Cardiac muscle cell (in vitro differentiated cells and primary cell): ENCODE data around the gene CRYZL1. TPM values are rescaled to one million over a fixed set of nuclear protein-coding genes. Genes with fewer than 3 reads are reported as not detected.

Experiments
- DNase-seq, 2 donors: peaks; one replicate each; pipeline versions ENCODE4 v3.0.0 to v3.0.0-alpha.2; 2010 to 2017; ENCODE audit warnings: low read depth in 1 of 2, low spot score in 1 of 2
- H3K27ac ChIP-seq: fragments of 200-600 bp; sonication (generic); 2 replicates; pipeline ENCODE4 v1.5.1; 2016
- H3K27me3 ChIP-seq: fragments of 200-600 bp; sonication (generic); 2 replicates; pipeline ENCODE4 v1.6.0; 2016; ENCODE audit warnings: control low read depth
- H3K36me3 ChIP-seq: fragments of 200-600 bp; sonication (generic); 2 replicates; pipeline ENCODE4 v1.5.1; 2016; ENCODE audit warnings: control low read depth
- H3K4me1 ChIP-seq: fragments of 200-600 bp; sonication (generic); 2 replicates; pipeline ENCODE4 v1.8.1; 2017; ENCODE audit warnings: low read depth, mild to moderate bottlenecking, mixed run types
- H3K4me3 ChIP-seq: fragments of 200-600 bp; sonication (generic); 2 replicates; pipeline ENCODE4 v1.5.1; 2016; ENCODE audit warnings: mild to moderate bottlenecking
- H3K9me3 ChIP-seq: fragments of 200-600 bp; sonication (generic); 2 replicates; pipeline ENCODE4 v1.5.1; 2017; ENCODE audit warnings: low read depth, mild to moderate bottlenecking, control low read depth
- CTCF ChIP-seq: IDR thresholded peaks from 2 replicates; pipeline ENCODE4 v1.5.1; 2012; ENCODE audit warnings: low read depth, mild to moderate bottlenecking, low read length
- polyA plus RNA-seq: library from polyadenylated mRNA; unstranded; fragments of >200 nt; fragmentation: Nextera tagmentation; extraction: Ambion mirVana; gene quantifications from 2 replicates; pipeline ENCODE4 v1.2.1, GENCODE V29; 2016
- total RNA-seq: library from RNA; depleted of rRNA; stranded (reverse); fragments of >200 nt; gene quantifications from 2 replicates; pipeline ENCODE4 v1.2.3, GENCODE V29; 2016

The CRYZL1 gene
- total and polyA plus RNA-seq, 2 experiments from 2014 or later, result 58.1 to 58.3 TPM

DNA sequence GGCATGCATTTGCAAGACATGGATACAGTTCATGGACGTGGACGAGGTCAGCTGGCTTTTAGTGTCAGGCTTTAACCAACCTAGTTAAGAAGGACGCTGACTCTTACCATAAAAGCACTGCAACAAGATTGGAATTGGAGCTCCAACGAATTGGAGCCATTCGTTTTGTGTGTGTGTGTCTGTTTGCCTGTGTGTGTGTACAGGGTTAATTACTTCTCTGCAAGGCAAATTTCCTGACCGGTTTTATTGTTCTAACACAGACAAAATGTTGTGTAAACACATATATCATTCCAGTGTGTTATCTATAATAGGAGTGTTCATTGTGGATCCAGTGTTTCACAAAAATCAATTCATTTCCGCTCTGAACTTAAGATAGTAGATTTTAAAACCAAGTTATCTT, 8.7 kb upstream of the CRYZL1 start:
- peak overlapping the region; percentile 11 for H3K27ac ChIP-seq
- H3K9me3 ChIP-seq, result no peaks in the 10 kb centered on the region
- no peak for TF ChIP-seq CTCF
- DNase-seq, result no peak
- H3K4me1 ChIP-seq, result peaks cover 32% of the 10 kb centered on the region
- H3K4me3 ChIP-seq, result no peak overlapping the region
- no peaks in the 10 kb centered on the region for H3K36me3 ChIP-seq
- H3K27me3 ChIP-seq, result no peaks in the 10 kb centered on the region

- TF ChIP-seq CTCF, result no peak
- Histone ChIP-seq H3K27ac (no peak overlapping the region), H3K27me3 (no peaks in the 10 kb centered on the region), H3K36me3 (no peaks in the 10 kb centered on the region), H3K4me1 (peaks cover 35% of the 10 kb centered on the region), H3K9me3 (no peaks in the 10 kb centered on the region), H3K4me3 (no peak overlapping the region)
- DNase-seq, result no peak
Observed at GRCh38 chr21:33648555-33648954, 7.0 kb upstream of the CRYZL1 start.

DNA sequence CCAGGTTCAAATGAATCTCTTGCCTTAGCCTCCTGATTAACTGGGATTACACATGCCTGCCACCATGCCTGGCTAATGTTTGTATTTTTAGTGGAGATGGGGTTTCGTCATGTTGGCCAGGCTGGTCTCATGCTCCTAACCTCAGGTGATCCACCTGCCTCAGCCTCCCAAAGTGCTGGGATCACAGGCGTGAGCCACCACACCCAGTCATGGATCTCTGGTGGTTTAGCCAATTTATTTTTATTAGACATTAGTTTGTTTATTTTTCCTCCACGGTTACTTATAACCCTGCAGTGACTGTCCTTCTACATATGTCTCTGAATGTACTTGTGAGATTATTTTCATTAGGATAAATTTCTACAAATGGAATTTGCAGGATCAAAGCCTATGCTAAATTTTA, 6.0 kb upstream of the CRYZL1 start:
- no peaks in the 10 kb centered on the region for H3K27me3 ChIP-seq
- no peak overlapping the region for H3K4me3 ChIP-seq
- no peak for TF ChIP-seq CTCF
- no peaks in the 10 kb centered on the region for H3K36me3 ChIP-seq
- H3K27ac ChIP-seq, result no peak overlapping the region
- H3K4me1 ChIP-seq, result peaks cover 33% of the 10 kb centered on the region
- no peak for DNase-seq
- H3K9me3 ChIP-seq, result no peaks in the 10 kb centered on the region

GRCh38 chr21:33645730-33646129, 4.2 kb upstream of the CRYZL1 start:
- H3K4me1 ChIP-seq, result peaks cover 15% of the 10 kb centered on the region
- no peaks in the 10 kb centered on the region for H3K36me3 ChIP-seq
- DNase-seq, result no peak
- TF ChIP-seq CTCF, result no peak
- H3K27me3 ChIP-seq, result no peaks in the 10 kb centered on the region
- H3K27ac ChIP-seq, result peak overlapping the region; percentile 85
- no peak overlapping the region for H3K4me3 ChIP-seq
- no peaks in the 10 kb centered on the region for H3K9me3 ChIP-seq

DNA sequence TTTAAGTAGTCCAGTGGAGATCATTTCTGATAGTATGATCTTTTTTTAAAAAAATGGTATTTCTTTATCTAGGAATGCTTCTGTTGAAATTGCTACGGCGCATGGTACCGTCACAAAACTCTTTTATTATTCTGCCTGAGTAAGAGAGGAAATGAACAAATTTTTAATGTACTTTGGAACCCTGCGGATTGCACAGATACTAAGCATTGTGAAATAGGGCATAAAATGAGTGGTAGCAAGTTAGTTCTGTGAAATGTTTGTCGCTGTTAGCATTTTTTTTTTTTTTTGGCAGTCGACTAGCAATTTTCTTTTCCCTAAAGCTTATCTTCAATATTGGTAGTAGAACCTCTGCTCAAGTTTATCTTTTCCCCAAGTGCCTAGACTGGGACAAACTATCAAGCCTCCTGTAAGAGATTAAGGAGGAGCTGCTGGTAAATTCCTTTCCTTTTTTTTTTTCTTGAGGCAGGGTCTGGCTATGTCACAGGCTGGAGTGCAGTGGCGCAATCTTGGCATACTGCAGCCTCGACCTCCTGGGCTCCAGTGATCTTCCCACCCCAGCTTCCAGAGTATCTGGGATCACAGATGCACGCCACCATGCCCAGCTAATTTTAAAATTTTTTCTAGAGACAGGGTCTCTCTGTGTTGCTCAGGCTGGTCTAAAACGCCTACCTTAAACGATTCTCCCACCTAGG, 3.0 kb upstream of the CRYZL1 start:
- H3K4me1 ChIP-seq, result peaks cover 18% of the 10 kb centered on the region
- DNase-seq, result peak in 1 of 2 donors; percentile 90
- no peaks in the 10 kb centered on the region for H3K27me3 ChIP-seq
- TF ChIP-seq CTCF, result no peak
- H3K27ac ChIP-seq, result peak overlapping the region; percentile 85
- H3K4me3 ChIP-seq, result peak overlapping the region; percentile 66
- H3K36me3 ChIP-seq, result no peaks in the 10 kb centered on the region
- H3K9me3 ChIP-seq, result no peaks in the 10 kb centered on the region
